Mesodermal cell (in vitro differentiated cells): ENCODE data around the gene CTSW.

Experiments used
- H3K27ac ChIP-seq: 2 replicates; pipeline ENCODE4 v1.7.0; 2013; ENCODE audit warnings: mild to moderate bottlenecking, low read depth, low read length, moderate library complexity; ENCODE audit not compliant: severe bottlenecking
- H3K36me3 ChIP-seq: 2 replicates; pipeline ENCODE4 v1.7.1; 2013; ENCODE audit warnings: mild to moderate bottlenecking, low read length, moderate library complexity; ENCODE audit not compliant: control insufficient read depth, insufficient read depth
- H3K4me1 ChIP-seq: one replicate; pipeline ENCODE4 v1.7.1; 2013; ENCODE audit warnings: mild to moderate bottlenecking, low read length; ENCODE audit not compliant: insufficient read depth, control insufficient read depth, poor library complexity, severe bottlenecking
- H3K4me3 ChIP-seq: 2 replicates; pipeline ENCODE4 v1.7.0; 2013; ENCODE audit warnings: low read length, control low read depth, mild to moderate bottlenecking; ENCODE audit not compliant: insufficient read depth, poor library complexity, severe bottlenecking; ENCODE audit errors: extremely low read depth
- H3K9me3 ChIP-seq: 2 replicates; pipeline ENCODE4 v1.7.1; 2013; ENCODE audit warnings: mild to moderate bottlenecking, low read length, moderate library complexity; ENCODE audit not compliant: control insufficient read depth
- WGBS, 2 experiments: methylation state at CpG; one replicate each; pipeline ENCODE4 v1.1.5; 2013; ENCODE audit warnings: missing lambda C conversion rate in 2 of 2; ENCODE audit not compliant: insufficient coverage in 2 of 2; 5-methylcytosine and 5-hydroxymethylcytosine counted together

CTSW gene

DNA sequence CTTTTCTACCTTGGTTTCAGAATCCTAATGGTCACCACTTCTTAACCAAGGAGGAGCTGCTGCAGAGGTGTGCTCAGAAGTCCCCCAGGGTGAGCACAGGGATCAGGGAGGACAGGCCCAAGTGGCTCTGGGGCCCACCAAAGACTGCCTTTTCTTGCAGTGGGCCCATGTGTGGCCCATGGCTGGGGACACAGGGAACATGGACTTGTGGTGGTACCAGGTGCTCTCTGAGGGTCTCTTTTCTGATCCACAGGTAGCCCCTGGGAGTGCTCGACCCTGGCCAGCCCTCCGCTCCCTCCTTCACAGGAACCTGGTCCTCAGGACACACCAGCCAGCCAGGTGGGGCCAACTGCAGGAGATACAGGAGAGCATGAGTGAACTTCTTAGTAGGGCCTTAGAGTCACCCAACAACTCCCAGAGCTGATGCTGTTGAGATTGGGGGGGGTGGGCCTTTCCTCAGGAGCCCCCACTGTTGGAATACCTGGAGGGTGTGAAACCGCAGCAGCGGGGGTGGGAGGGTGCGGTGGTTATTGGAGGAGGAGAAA is 17.4 kb upstream of the CTSW start:
- WGBS, 2 experiments, result 100% methylated on average over 1 to 3 of the region's 5 CpGs
- H3K4me3 ChIP-seq, result no peak overlapping the region
- peaks cover 13% of the 10 kb centered on the region for H3K4me1 ChIP-seq
- no peaks in the 10 kb centered on the region for H3K9me3 ChIP-seq
- H3K27ac ChIP-seq, result no peak overlapping the region
- H3K36me3 ChIP-seq, result peaks cover 58% of the 10 kb centered on the region

DNA sequence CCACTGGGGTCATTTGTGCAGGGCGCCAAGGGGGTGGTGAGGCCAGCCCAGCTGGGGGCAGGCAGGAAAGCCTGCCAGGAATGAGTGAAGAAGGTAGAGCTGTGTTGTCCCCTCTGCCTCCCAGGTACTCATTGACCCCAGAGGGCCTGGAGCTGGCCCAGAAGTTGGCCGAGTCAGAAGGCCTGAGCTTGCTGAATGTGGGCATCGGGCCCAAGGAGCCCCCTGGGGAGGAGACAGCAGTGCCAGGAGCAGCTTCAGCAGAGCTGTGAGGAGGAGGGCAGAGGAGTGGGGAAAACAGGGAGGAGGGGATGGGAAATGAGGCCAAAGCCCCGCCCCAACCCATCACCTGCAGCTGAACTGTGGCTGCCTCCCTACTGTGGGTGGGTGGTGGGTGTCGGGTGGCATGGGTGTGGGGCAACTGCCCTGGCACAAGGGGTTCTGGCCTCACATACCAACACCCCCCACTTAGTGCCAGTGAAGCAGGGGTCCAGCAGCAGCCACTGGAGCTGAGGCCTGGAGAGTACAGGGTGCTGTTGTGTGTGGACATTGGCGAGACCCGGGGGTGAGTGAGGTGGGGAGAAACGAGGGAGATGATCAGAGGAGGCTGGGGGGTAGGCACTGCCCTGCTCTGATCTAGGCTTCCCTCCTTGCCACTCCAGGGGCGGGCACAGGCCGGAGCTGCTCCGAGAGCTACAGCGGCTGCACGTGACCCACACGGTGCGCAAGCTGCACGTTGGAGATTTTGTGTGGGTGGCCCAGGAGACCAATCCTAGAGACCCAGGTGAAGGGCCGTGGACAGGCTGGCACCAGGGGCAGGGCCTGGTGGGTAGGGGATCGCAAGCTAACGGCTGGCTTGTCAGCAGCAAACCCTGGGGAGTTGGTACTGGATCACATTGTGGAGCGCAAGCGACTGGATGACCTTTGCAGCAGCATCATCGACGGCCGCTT is 16.4 kb upstream of the CTSW start:
- Histone ChIP-seq H3K4me3 (no peak overlapping the region), H3K36me3 (peaks cover 68% of the 10 kb centered on the region), H3K9me3 (no peaks in the 10 kb centered on the region), H3K27ac (no peak overlapping the region), H3K4me1 (peaks cover 13% of the 10 kb centered on the region)
- 96 to 97% methylated on average over 20 to 22 of the region's 24 CpGs for WGBS, 2 experiments

DNA sequence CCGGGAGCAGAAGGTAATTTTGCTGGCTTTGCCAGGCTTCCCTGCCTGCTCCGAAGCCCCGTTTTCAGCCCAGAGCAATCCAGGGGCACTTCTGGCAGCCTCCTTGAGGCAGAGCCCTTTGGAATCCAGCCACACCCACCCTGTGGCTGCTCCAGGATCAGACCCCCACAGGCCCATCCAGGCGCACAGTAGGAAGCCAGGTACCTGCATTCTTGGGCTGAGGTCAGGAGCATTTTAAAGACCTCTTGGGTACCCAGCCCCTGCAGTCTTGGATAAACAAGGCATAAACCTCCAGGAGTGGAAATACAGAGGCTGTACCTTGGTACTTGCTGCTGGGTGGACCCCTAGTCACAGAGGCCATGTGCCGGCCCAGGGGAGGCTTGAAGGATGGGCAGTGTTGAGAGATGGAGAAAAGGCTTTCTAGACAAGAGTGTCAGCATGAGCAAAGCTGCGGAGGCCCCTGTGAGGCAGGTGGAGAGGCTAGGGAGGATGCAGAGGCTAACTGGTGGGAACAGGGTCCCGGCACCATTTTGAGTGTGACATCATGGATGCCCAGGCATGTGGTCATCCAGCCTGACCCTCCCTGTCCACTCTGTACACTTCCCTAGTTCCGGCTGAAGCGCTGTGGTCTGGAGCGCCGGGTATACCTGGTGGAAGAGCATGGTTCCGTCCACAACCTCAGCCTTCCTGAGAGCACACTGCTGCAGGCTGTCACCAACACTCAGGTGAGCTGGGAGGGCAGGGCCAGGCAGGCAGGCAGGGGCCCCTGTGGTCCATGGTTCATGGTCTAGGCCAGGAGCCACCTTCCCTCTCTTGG is 15.5 kb upstream of the CTSW start:
- WGBS, 2 experiments, result 83 to 90% methylated on average over 8 to 12 of the region's 12 CpGs
- no peak overlapping the region for H3K4me3 ChIP-seq

DNA sequence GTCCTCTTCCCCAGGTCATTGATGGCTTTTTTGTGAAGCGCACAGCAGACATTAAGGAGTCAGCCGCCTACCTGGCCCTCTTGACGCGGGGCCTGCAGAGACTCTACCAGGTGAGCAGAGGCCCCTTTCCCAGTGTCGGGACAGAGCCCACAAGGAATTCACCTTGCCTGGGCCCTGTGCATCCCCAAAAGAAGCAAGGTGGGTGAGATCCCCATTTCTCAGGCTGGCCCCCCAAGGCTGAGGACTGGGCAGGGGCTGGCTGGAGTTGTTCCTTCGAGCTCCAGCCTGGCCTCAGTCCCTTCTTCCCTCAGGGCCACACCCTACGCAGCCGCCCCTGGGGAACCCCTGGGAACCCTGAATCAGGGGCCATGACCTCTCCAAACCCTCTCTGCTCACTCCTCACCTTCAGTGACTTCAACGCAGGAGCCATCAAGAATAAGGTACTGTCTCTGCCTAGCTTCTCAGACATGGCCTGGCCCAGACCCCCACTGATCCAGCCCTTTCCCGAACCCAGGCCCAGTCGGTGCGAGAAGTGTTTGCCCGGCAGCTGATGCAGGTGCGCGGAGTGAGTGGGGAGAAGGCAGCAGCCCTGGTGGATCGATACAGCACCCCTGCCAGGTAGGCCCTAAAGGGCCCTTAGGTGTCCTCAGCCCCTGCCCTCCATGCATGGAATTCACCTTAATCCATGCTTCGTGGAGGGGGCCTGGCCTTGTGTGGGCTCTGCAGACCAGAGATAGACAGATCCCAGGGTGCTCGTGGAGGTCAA is 14.7 kb upstream of the CTSW start:
- H3K36me3 ChIP-seq, result peaks cover 84% of the 10 kb centered on the region
- H3K4me1 ChIP-seq, result peaks cover 13% of the 10 kb centered on the region
- H3K9me3 ChIP-seq, result no peaks in the 10 kb centered on the region
- H3K27ac ChIP-seq, result no peak overlapping the region
- WGBS, 2 experiments, result 89 to 92% methylated on average over 15 to 18 of the region's 18 CpGs
- H3K4me3 ChIP-seq, result no peak overlapping the region

More for the DNA sequence above, 15.5 kb upstream of the CTSW start:
- Histone ChIP-seq H3K36me3 (peaks cover 76% of the 10 kb centered on the region), H3K4me1 (peaks cover 13% of the 10 kb centered on the region), H3K27ac (no peak overlapping the region), H3K9me3 (no peaks in the 10 kb centered on the region)

DNA sequence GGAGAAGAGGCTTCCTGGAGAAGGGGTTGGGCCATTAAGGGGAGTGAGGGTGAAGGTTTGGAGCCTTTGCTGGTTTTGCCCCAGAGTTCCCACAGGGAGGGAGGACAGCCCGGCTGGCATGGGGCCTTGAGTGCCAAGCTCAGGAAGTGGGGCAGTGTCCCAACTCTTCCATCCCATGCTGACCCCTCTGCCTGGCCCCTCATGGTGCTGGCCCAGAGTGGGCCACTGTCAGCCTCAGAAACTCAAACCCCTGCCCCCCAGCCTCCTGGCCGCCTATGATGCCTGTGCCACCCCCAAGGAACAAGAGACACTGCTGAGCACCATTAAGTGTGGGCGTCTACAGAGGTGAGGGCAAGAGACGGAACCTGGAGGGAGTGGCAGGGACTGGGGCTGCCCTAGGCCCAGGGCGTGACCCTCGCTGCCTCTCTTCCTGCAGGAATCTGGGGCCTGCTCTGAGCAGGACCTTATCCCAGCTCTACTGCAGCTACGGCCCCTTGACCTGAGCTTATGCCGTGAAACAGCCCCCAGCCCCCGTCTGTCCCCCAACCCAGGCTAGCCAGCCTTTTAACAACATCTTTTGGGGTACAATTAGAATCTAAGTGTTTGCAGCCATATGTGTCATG is 14.0 kb upstream of the CTSW start:
- Histone ChIP-seq H3K9me3 (no peaks in the 10 kb centered on the region), H3K27ac (no peak overlapping the region), H3K4me1 (peaks cover 19% of the 10 kb centered on the region), H3K4me3 (no peak overlapping the region), H3K36me3 (peaks cover 91% of the 10 kb centered on the region)
- WGBS, 2 experiments, result 95 to 97% methylated on average over 4 to 7 of the region's 9 CpGs

DNA sequence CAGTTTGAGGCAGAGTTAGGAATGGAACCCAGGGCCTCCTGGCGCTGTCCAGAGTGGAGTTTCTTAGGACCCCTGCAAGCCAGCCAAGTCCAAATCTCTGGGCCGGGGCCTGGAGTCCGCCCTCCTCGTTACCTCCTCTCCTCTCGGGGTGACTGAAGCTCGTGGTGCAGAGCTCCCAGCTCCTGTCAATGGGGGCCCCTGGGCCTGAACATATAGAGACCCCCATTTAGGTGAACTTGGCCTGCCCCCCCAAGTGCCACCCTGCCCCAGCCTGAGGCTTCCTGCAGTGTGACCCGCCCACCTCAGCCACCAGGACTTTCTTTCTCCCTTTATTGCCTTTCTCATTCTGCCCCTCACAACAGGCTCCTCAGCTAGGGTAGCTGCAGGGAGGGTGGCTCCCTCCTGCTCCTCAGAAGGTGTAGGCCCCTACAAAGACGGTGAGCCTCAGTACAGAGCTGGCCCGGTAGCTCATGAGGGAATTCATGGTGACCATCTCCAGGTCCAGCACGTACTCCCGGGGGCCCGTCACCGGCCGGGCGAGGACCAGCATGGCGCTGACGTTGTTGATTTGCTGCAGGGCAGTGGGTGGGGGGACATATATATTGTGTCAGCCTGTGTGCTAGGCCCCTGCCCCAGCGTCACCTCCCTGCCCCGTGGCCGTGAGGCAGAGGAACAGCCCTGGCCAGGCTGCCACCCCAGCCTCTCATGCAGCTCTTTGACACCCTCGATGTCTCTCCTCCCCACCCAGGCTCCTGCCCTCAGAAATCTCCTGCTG is 12.9 kb upstream of the CTSW start:
- peak overlapping the region; percentile 29 for H3K27ac ChIP-seq
- peaks cover 27% of the 10 kb centered on the region for H3K4me1 ChIP-seq
- peaks cover 98% of the 10 kb centered on the region for H3K36me3 ChIP-seq
- H3K4me3 ChIP-seq, result no peak overlapping the region
- WGBS, 2 experiments, result 95 to 96% methylated on average over 13 to 16 of the region's 21 CpGs
- no peaks in the 10 kb centered on the region for H3K9me3 ChIP-seq

DNA sequence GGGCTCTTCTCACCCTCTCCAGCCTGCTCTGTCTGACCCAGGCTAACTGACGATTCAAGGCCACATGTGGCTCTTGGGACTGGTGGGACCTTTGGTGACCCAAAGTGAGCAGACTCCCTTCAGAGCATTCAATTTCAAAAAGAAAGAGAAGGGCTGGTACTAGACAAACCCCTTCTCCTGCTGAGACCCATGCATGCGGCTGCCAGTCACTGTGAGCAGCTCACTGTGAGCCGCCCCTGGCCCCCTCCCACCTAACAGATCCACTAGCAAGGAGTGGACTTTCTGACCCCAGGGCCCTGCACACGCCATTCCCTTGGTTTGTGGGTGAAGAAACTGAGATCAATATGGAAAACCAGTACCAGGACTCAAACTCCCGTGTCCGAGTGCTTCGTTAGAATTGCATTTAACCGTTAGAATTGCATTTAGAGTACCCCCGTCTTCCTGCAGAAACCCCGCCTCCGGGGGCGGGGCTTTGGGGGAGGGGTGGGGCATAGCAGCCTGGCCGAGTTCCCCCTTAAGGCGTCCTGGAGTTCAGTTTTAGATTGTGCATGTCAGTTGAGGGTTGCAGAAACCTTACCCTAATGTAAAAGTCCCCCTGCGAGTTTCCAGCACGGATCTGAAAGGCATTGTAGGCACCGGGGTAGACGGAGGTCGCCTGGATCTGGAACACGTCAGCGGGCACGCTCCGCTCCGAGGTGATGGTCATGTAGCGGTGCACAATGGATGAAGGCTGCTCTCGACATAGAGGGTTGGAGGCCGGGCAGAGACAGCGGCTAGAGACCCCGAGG is 12.2 kb upstream of the CTSW start:
- H3K4me3 ChIP-seq, result no peak overlapping the region
- H3K27ac ChIP-seq, result no peak overlapping the region
- 68 to 70% methylated on average over 21 to 24 of the region's 29 CpGs for WGBS, 2 experiments
- no peaks in the 10 kb centered on the region for H3K9me3 ChIP-seq
- H3K4me1 ChIP-seq, result peaks cover 20% of the 10 kb centered on the region
- H3K36me3 ChIP-seq, result peaks cover 90% of the 10 kb centered on the region

DNA sequence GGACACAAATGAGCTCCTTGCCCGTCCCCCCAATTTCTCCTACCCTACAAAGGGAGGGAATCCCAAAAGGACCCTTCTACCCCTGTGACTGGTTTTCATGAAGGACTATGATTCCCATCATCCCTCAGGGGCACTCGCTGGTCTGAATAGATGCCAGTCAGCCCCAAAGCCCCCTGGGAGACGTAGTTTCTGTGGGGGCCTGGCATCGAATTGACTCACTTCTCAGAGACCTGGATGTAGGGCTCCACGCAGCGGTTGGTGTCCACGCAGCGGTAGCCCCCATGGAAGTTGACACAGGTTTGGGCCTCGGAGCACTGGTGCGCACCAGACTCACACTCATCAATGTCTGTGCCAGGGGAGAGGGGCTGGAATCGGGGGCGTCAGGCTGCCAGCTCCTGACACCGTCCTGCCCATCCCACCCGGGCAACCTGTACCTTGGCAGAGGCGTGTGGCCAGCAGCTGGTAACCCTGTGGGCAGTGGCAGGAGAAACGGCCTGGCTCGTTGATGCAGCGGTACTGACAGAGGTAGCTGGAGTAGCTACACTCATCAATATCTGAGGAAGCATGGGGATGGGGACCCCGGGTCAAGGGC is 11.5 kb upstream of the CTSW start:
- no peak overlapping the region for H3K27ac ChIP-seq
- H3K36me3 ChIP-seq, result peaks cover 83% of the 10 kb centered on the region

DNA sequence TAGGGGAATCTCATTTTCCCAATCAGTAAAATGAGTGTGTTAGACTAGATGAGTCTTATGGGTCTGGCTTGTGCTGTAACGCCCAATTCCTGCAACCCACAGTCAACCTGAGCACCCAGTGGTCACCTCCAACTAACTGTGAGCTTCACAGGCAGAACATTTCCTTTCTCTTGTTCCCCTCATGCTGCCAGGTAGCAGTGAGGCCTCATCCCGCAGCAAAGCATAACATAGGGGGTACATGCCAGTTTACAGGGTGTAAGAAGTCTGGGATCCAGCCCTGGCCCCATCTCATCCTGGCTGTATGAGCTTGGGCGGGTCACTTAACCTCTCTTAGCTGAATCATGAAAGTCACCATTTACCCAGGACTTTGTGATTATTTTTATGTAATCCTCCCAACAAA is 10.7 kb upstream of the CTSW start:
- WGBS, 2 experiments, result 100% methylated on average over 2 of the region's 3 CpGs
- Histone ChIP-seq H3K4me3 (no peak overlapping the region), H3K9me3 (no peaks in the 10 kb centered on the region), H3K36me3 (peaks cover 76% of the 10 kb centered on the region), H3K27ac (no peak overlapping the region), H3K4me1 (peaks cover 18% of the 10 kb centered on the region)

More for the DNA sequence above, 11.5 kb upstream of the CTSW start:
- Histone ChIP-seq H3K4me1 (peaks cover 18% of the 10 kb centered on the region), H3K4me3 (no peak overlapping the region), H3K9me3 (no peaks in the 10 kb centered on the region)
- WGBS, 2 experiments, result 94 to 95% methylated on average over 16 to 18 of the region's 19 CpGs
